ENCODE data around the gene GAGE12J. TPM values are rescaled to one million over a fixed set of nuclear protein-coding genes. Genes with fewer than 3 reads are reported as not detected.
A peak's percentile ranks its signal among the peaks of the same experiment; 100 is the strongest.

GAGE12J gene
- total RNA-seq, 4 donors from 2014 or later = not detected

- intact Hi-C loops (cut with DNase I; ENCODE audit: low total_unique reads) = no loop called here
- no peaks in the 10 kb centered on the region for H3K9me3 ChIP-seq
- H3K27ac ChIP-seq = no peak overlapping the region
These were observed 44.4 kb upstream of the GAGE12J start for GRCh38 chrX:49277535-49277830.

GRCh38 chrX:49278081-49278480 lies 43.8 kb upstream of the GAGE12J start:
- Histone ChIP-seq H3K36me3 (no peaks in the 10 kb centered on the region), H3K4me1 (no peaks in the 10 kb centered on the region), H3K27me3 (no peaks in the 10 kb centered on the region), H3K4me3 (no peak overlapping the region), H3K27ac (no peak overlapping the region), H3K9me3 (no peaks in the 10 kb centered on the region)
- intact Hi-C loops (cut with DNase I; ENCODE audit: low total_unique reads) = no loop called here
- no peak for DNase-seq
- TF ChIP-seq POLR2A (IDR thresholded peaks at IDR 0.05) = no peak
- TF ChIP-seq CTCF (IDR thresholded peaks at IDR 0.05) = no peak

More at GRCh38 chrX:49277535-49277830, 44.4 kb upstream of the GAGE12J start:
- no peak for DNase-seq
- Histone ChIP-seq H3K4me1 (no peaks in the 10 kb centered on the region), H3K36me3 (no peaks in the 10 kb centered on the region), H3K27me3 (no peaks in the 10 kb centered on the region), H3K4me3 (no peak overlapping the region)
- no peak for TF ChIP-seq POLR2A (IDR thresholded peaks at IDR 0.05)
- no peak for TF ChIP-seq CTCF (IDR thresholded peaks at IDR 0.05)

- DNase-seq = peak; percentile 27 to 42
- Histone ChIP-seq H3K27me3 (no peaks in the 10 kb centered on the region), H3K36me3 (no peaks in the 10 kb centered on the region), H3K9me3 (no peaks in the 10 kb centered on the region), H3K4me3 (no peak overlapping the region), H3K27ac (peak overlapping the region in 1 of 2 donors; percentile 62), H3K4me1 (no peaks in the 10 kb centered on the region)
- peak in 3 of 4 experiments; percentile 28 to 35 (median 29) for TF ChIP-seq CTCF (IDR thresholded peaks at IDR 0.05)
- no peak for TF ChIP-seq POLR2A (IDR thresholded peaks at IDR 0.05)
- intact Hi-C loops (cut with DNase I; ENCODE audit: low total_unique reads) = no loop called here
These were observed 39.2 kb upstream of the GAGE12J start for GRCh38 chrX:49282647-49283011.

- TF ChIP-seq POLR2A (IDR thresholded peaks at IDR 0.05) (no peak), CTCF (IDR thresholded peaks at IDR 0.05) (no peak)
These were observed 37.6 kb upstream of the GAGE12J start for GRCh38 chrX:49284212-49284611.

GRCh38 chrX:49286136-49286535 lies 35.7 kb upstream of the GAGE12J start:
- Histone ChIP-seq H3K9me3 (no peaks in the 10 kb centered on the region), H3K27me3 (no peaks in the 10 kb centered on the region), H3K4me3 (no peak overlapping the region), H3K27ac (no peak overlapping the region), H3K4me1 (no peaks in the 10 kb centered on the region), H3K36me3 (no peaks in the 10 kb centered on the region)
- intact Hi-C loops (cut with DNase I; ENCODE audit: low total_unique reads) = no loop called here
- no peak for DNase-seq
- TF ChIP-seq POLR2A (IDR thresholded peaks at IDR 0.05) (no peak), CTCF (IDR thresholded peaks at IDR 0.05) (no peak)

More at GRCh38 chrX:49284212-49284611, 37.6 kb upstream of the GAGE12J start:
- H3K4me1 ChIP-seq = no peaks in the 10 kb centered on the region
- H3K9me3 ChIP-seq = no peaks in the 10 kb centered on the region
- intact Hi-C loops (cut with DNase I; ENCODE audit: low total_unique reads) = no loop called here
- no peaks in the 10 kb centered on the region for H3K27me3 ChIP-seq
- H3K36me3 ChIP-seq = no peaks in the 10 kb centered on the region
- no peak for DNase-seq
- no peak overlapping the region for H3K27ac ChIP-seq
- H3K4me3 ChIP-seq = no peak overlapping the region

Measured in uterus (tissue), 4 donors.